ENCODE measurements around the gene RAD50.

Gene RAD50

DNA sequence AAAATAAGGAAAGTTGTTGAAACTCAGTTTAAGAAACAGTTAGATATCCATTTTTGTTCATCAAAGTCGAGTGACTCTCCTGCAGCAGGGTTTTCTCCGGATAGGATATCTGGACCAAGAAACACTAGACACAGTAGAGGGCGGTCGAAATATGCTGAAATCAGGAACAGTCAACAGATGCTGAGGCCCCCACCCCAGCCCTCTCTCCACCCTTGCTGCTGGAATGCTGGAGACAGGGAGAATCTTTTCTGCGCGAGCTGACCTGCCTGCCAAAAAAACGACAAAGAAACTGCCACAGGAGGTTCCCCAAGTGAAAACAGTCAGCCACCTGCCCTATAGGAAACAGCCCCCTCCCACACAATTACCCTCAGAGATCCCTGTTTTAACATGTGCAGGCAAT lies 96.9 kb downstream of the RAD50 start:
- no peaks in the 10 kb centered on the region for H3K9me3 ChIP-seq (ENCODE audit: insufficient read depth, low read depth, low read length)
- 71% methylated on average over 7 of the region's 7 CpGs for WGBS
- no peaks in the 10 kb centered on the region for H3K36me3 ChIP-seq (ENCODE audit: insufficient read depth, low read length)
- H3K27me3 ChIP-seq (ENCODE audit: insufficient read depth, low read length), result peaks cover 54% of the 10 kb centered on the region
- H3K4me3 ChIP-seq (ENCODE audit: low read length), result no peak overlapping the region
- H3K9ac ChIP-seq (ENCODE audit: low read depth, low read length), result no peak overlapping the region
- no peaks in the 10 kb centered on the region for H3K4me1 ChIP-seq (ENCODE audit: insufficient read depth, low read length)
- H3K27ac ChIP-seq (ENCODE audit: low read depth, low read length), result no peak overlapping the region

DNA sequence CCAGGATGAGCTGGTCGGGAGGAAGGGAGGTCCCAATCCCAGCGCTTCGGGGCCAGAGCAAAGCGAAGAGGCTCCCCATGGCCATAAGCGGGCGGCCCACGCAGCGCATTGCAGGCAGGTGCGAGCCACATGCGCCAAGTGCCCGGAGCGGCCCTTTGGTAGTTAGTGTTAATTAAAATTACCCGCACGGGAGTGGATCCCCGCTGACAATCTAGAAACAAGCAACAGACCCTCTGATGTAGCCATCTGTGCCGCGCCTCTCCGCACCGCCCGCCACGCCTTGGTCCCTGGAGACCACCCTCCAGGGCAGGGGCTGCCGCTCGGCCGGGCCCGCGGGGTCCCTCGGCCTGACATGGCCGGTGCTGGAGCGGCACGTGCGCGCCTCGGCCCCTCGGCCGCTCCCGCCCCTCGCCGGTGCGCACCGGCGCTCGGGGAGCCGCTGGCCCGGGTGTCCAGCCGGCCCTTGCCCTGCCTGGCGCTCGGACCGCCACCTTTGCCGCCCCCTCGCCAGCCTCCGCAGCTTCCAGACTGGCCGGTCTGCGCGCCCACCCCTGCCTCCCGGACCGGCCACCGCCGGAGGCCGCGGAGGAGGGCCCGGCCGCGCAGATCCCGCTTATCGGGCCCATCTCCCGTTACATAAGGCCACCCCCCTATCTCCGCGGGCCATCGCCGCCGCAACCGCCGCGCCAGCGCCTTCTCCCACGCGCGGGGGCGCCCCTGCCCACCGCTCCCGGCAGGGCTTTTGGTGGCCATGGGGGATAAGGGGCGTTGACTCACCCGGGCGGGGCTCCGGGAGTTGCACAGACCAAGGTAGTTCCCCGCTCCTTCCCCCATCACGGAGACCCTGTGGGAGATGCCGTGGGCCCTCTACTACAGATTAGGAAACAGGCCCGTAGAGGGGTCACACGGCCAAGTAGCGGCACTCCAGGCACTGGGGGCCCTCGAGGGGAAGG lies 99.3 kb downstream of the RAD50 start:
- Histone ChIP-seq H3K36me3 (ENCODE audit: insufficient read depth, low read length) (no peaks in the 10 kb centered on the region), H3K27me3 (ENCODE audit: insufficient read depth, low read length) (peaks cover 54% of the 10 kb centered on the region), H3K4me1 (ENCODE audit: insufficient read depth, low read length) (no peaks in the 10 kb centered on the region), H3K9ac (ENCODE audit: low read depth, low read length) (no peak overlapping the region), H3K27ac (ENCODE audit: low read depth, low read length) (no peak overlapping the region), H3K4me3 (ENCODE audit: low read length) (peak overlapping the region; percentile 47), H3K9me3 (ENCODE audit: insufficient read depth, low read depth, low read length) (no peaks in the 10 kb centered on the region)
- 7% methylated on average over 92 of the region's 92 CpGs for WGBS

DNA sequence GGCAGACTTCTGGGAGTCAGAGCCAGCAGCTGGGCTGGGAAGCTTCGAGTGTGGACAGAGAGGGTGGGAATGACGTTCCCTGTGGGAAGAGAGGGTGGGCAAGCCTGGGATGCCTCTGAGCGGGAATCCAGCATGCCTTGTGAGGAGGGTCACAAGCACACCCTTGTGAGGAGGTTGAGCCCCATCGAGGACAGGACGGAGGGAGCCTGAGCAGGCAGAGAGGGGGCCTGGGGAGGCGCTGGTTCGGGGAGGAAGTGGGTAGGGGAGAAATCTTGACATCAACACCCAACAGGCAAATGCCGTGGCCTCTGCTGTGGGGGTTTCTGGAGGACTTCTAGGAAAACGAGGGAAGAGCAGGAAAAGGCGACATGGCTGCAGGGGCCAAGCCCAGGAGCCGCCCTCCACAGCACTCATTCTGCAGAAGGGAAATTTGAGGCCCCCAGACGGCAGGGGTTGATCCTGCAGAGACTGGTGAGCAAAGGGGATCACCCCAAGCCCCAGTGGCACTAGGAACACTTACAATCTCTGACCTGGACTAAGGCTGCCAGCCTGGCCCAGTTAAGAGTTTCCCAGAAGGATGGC lies 100.1 kb downstream of the RAD50 start:
- Histone ChIP-seq H3K4me1 (ENCODE audit: insufficient read depth, low read length) (no peaks in the 10 kb centered on the region), H3K4me3 (ENCODE audit: low read length) (peak overlapping the region; percentile 47), H3K27me3 (ENCODE audit: insufficient read depth, low read length) (peaks cover 54% of the 10 kb centered on the region), H3K27ac (ENCODE audit: low read depth, low read length) (no peak overlapping the region), H3K9me3 (ENCODE audit: insufficient read depth, low read depth, low read length) (no peaks in the 10 kb centered on the region), H3K36me3 (ENCODE audit: insufficient read depth, low read length) (no peaks in the 10 kb centered on the region), H3K9ac (ENCODE audit: low read depth, low read length) (no peak overlapping the region)
- 74% methylated on average over 12 of the region's 12 CpGs for WGBS

- Histone ChIP-seq H3K9ac (ENCODE audit: low read depth, low read length) (no peak within 1 kb of the TSS), H3K27ac (ENCODE audit: low read depth, low read length) (no peak within 1 kb of the TSS), H3K9me3 (ENCODE audit: insufficient read depth, low read depth, low read length) (no peaks in the 10 kb centered on the region), H3K27me3 (ENCODE audit: insufficient read depth, low read length) (peaks cover 54% of the 10 kb centered on the region), H3K36me3 (ENCODE audit: insufficient read depth, low read length) (no peaks in the 10 kb centered on the region), H3K4me3 (ENCODE audit: low read length) (no peak within 1 kb of the TSS), H3K4me1 (ENCODE audit: insufficient read depth, low read length) (no peaks in the 10 kb centered on the region)
- WGBS, result 94% methylated on average over 12 of the region's 12 CpGs
These were observed 101.1 kb downstream of the RAD50 start, which contains the start of gene IL13 for GRCh38 chr5:132657676-132658380. Gene IL13 (plus strand): TSS chr5:132658173. CDS start chr5:132658187, 14 bp downstream.

GRCh38 chr5:132658381-132659302 lies 101.9 kb downstream of the RAD50 start:
- Histone ChIP-seq H3K9me3 (ENCODE audit: insufficient read depth, low read depth, low read length) (no peaks in the 10 kb centered on the region), H3K36me3 (ENCODE audit: insufficient read depth, low read length) (no peaks in the 10 kb centered on the region), H3K4me1 (ENCODE audit: insufficient read depth, low read length) (no peaks in the 10 kb centered on the region), H3K9ac (ENCODE audit: low read depth, low read length) (no peak overlapping the region), H3K27me3 (ENCODE audit: insufficient read depth, low read length) (peaks cover 49% of the 10 kb centered on the region), H3K4me3 (ENCODE audit: low read length) (no peak overlapping the region), H3K27ac (ENCODE audit: low read depth, low read length) (no peak overlapping the region)
- WGBS, result 91% methylated on average over 9 of the region's 9 CpGs

- Histone ChIP-seq H3K9ac (ENCODE audit: low read depth, low read length) (no peak overlapping the region), H3K4me3 (ENCODE audit: low read length) (no peak overlapping the region), H3K36me3 (ENCODE audit: insufficient read depth, low read length) (no peaks in the 10 kb centered on the region), H3K9me3 (ENCODE audit: insufficient read depth, low read depth, low read length) (no peaks in the 10 kb centered on the region), H3K27ac (ENCODE audit: low read depth, low read length) (no peak overlapping the region), H3K27me3 (ENCODE audit: insufficient read depth, low read length) (peaks cover 37% of the 10 kb centered on the region), H3K4me1 (ENCODE audit: insufficient read depth, low read length) (no peaks in the 10 kb centered on the region)
- 92% methylated on average over 23 of the region's 23 CpGs for WGBS
These were observed 103.1 kb downstream of the RAD50 start for GRCh38 chr5:132659598-132660493.

GRCh38 chr5:132661231-132662003 lies 104.6 kb downstream of the RAD50 start:
- no peaks in the 10 kb centered on the region for H3K4me1 ChIP-seq (ENCODE audit: insufficient read depth, low read length)
- peaks cover 21% of the 10 kb centered on the region for H3K27me3 ChIP-seq (ENCODE audit: insufficient read depth, low read length)
- no peaks in the 10 kb centered on the region for H3K36me3 ChIP-seq (ENCODE audit: insufficient read depth, low read length)
- no peaks in the 10 kb centered on the region for H3K9me3 ChIP-seq (ENCODE audit: insufficient read depth, low read depth, low read length)
- 90% methylated on average over 12 of the region's 12 CpGs for WGBS
- H3K27ac ChIP-seq (ENCODE audit: low read depth, low read length), result no peak overlapping the region
- no peak overlapping the region for H3K9ac ChIP-seq (ENCODE audit: low read depth, low read length)
- no peak overlapping the region for H3K4me3 ChIP-seq (ENCODE audit: low read length)

GRCh38 chr5:132662004-132662401 lies 105.2 kb downstream of the RAD50 start:
- no peak overlapping the region for H3K27ac ChIP-seq (ENCODE audit: low read depth, low read length)
- no peaks in the 10 kb centered on the region for H3K36me3 ChIP-seq (ENCODE audit: insufficient read depth, low read length)
- 95% methylated on average over 9 of the region's 9 CpGs for WGBS
- H3K27me3 ChIP-seq (ENCODE audit: insufficient read depth, low read length), result peaks cover 15% of the 10 kb centered on the region
- no peak overlapping the region for H3K9ac ChIP-seq (ENCODE audit: low read depth, low read length)
- no peaks in the 10 kb centered on the region for H3K9me3 ChIP-seq (ENCODE audit: insufficient read depth, low read depth, low read length)
- no peak overlapping the region for H3K4me3 ChIP-seq (ENCODE audit: low read length)
- no peaks in the 10 kb centered on the region for H3K4me1 ChIP-seq (ENCODE audit: insufficient read depth, low read length)

DNA sequence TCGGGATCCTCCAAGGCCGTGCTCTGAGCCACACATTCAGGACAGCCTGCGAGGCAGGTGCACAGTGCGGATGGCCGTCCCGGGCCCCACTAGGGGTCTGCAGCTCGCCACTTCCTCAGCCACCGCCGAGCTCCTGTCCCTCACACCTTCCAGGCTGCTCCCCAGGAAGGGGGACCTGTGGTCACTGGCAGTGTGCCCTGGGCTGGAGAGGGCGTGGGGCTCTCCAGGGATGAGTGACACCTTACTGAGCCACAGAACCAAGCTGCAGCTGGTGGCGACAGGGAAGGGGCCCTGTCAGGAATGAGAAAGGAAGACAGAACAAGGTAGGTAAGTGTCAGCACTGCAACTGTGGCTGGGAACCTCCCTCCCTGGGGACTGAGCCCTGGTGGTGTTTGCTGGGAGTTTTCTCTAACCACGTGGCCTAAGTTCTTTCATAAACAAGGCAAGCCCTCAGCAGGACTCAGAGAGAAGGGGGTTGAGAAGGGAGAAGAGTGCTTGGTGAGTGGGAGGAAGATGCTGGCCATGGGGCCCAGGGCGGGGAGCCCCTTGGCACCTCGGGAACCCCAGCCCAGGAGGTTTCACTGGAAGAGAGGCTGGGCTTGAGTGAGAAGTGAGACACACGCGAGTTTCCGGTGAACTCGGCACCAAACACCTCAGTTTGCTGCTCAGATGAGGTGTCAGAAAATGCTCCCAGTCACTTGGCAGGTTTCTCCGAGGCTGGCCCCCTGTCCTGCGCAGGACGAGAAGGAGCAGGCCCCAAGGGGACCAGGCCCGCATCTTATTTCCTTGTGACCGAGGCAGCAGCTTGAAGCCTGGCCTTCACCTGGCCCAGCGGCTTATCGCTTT lies 106.4 kb downstream of the RAD50 start:
- Histone ChIP-seq H3K4me3 (ENCODE audit: low read length) (no peak overlapping the region), H3K27me3 (ENCODE audit: insufficient read depth, low read length) (peaks cover 4% of the 10 kb centered on the region; the same call in 1 of the 2 replicates), H3K36me3 (ENCODE audit: insufficient read depth, low read length) (no peaks in the 10 kb centered on the region), H3K9ac (ENCODE audit: low read depth, low read length) (no peak overlapping the region), H3K9me3 (ENCODE audit: insufficient read depth, low read depth, low read length) (no peaks in the 10 kb centered on the region), H3K27ac (ENCODE audit: low read depth, low read length) (no peak overlapping the region), H3K4me1 (ENCODE audit: insufficient read depth, low read length) (no peaks in the 10 kb centered on the region)
- WGBS, result 84% methylated on average over 25 of the region's 25 CpGs
